GM18951 (cell line): ENCODE measurements around the gene CADM4.
A peak's percentile ranks its signal among the peaks of the same experiment; 100 is the strongest.

Experiments
- POLR2A ChIP-seq: IDR thresholded peaks from 4 replicates; pipeline ENCODE4 v1.6.1; 2011; ENCODE audit warnings: mild to moderate bottlenecking; ENCODE audit not compliant: insufficient read length, insufficient read depth; ENCODE audit errors: extremely low read depth
- in situ Hi-C: fragments of 300-500 bp; cut with MboI; formaldehyde crosslinking; loops from one replicate; pipeline ENCODE4 v1.12.0; 2022; ENCODE audit warnings: low sequenced_read_pairs, mixed read lengths, inconsistent platforms; ENCODE audit not compliant: unreplicated experiment

CADM4 gene

DNA sequence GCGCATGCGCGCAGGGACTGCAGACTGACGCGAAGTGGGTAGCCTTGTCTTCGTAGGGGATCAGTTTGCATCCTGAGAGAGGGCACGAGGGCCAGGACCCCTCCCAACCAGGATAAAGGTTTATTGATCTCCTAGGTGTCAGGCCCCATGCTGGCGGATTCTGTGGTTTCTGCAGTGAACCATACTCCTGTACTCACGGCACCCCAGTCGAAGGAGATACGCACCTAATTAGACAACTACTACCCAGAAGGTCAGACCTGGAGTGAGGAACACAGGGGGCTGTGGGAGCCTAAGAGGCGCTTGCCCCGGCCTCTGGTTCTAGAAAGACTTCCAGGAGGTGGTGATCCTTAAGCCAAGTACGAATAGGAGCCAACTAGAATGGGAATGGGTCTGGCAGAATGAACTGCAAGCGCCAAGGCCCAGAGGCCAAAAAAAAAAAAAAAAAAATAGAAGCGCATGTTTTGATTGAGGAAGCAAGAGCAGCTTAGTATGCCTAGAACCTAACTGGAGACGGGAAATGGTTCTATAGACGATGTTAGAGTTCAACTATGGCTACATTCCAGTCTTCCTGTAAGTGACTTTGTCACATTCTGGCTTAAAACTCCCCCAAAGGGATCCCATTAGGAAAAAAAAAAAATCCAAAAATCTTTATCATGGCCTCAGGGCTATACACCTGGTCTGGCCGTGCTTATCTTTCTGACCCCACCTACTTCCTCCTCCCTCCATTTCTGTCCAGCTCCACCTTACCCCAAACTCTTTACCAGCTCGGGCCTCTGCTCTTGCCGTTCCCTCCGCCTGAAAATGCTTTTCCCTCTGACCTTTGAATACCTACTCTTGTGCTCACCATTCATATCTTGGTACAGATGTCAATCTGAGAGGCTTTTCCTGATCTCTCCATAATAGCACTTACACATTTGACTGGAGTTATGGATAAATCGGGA, 19.3 kb downstream of the CADM4 start:
- TF ChIP-seq POLR2A: no peak
- in situ Hi-C loops: no loop called here

DNA sequence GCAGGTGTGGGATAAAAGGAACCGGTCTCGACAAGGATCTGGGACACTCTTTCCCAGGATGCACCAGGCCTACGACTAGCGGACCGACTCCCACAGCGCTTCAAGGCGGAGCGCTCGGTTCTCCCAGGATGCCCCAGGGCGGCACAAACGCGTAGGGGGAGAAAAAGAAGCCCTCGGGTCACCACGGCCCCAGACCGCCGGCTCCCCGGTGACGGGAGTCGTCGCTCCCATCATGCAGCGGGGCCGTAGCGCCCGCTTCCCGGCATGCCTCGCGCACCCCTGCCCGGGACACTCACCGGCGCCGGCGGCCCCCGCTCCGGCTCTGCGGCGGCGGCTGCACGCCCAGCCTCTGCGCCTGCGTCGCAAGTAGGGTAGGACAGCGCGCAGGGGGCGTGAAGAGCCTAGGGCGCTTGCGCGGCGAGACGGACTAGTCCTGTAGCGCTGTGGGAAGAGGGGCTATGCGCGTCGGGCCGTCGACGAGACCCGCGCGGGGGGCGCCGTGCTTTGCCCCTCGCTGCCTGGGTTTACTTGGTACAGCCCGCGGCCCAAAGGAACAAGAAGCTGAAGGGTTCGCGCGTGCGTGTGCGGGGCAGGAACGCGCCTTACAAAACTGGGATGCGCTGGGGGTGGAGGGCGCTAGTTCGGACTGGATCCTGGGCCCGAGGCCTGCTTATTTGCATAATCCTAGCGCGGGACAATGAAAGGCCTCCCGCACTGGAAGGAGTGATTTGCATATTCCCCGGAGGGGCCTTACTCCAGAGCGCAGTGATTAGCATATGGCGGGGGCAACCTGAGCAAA, 20.2 kb downstream of the CADM4 start, which contains the start of gene ZNF428:
TSS of gene ZNF428 (minus strand) at position 368 of the 799 bp plus-strand sequence. CDS start 5,325 bp downstream, outside the sequence.
- peak; percentile 91 for TF ChIP-seq POLR2A
- in situ Hi-C loops: no loop called here

DNA sequence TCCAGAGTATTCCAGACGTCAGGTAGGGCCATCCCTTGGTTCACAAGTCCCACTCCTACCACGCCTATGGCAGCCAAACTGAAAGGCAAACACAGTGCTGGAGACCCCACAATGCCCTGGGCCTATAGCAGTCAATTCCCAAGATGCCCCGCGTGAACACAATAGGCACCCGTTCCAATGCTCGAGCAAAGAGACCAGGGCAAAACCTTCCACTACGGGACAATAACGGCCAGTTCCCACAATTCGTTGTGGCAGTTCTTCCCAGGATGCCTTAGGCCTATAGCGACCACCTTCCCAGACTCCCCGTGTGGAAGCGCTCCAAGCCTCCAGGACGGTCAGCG, 20.8 kb downstream of the CADM4 start:
- no peak for TF ChIP-seq POLR2A
- in situ Hi-C loops: no loop called here

DNA sequence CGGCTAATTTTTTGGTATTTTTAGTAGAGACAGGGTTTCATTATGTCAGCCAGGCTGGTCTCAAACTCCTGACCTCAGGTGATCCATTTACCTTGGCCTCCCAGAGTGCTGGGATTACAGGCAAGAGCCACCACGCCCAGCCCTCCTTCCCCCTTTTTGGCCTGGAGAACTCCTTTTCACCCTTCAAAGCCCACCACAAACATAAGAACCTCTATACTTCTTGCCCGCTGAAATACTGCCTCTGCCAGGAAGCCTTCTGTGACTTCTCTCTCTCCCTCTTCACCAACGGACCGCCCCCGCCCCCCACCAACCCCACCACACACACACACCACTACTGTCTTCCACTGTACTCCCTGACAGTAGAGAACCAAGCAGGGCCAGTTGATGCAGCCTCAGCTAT, 22.7 kb downstream of the CADM4 start:
- no peak for TF ChIP-seq POLR2A
- in situ Hi-C loops: no loop called here

DNA sequence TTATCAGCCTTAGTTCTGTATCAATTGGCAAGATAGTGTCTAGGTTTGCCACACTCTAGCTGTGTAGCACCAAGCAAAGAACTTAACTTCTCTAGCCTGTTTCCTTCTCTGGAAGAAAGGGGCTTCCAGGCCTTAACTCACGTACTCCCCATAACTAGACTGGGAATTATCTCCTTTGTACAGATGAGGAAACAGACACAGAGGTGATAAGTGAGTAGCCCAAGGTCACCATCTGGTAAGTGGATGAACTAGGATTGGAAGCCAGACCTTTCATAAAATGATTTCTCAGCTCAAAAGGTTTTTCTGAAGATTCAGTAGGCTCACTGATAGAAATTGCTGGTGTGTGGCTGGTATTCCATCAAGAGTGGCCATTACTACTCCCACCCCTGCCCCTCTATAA, 23.3 kb downstream of the CADM4 start:
- TF ChIP-seq POLR2A: no peak
- in situ Hi-C loops: no loop called here

DNA sequence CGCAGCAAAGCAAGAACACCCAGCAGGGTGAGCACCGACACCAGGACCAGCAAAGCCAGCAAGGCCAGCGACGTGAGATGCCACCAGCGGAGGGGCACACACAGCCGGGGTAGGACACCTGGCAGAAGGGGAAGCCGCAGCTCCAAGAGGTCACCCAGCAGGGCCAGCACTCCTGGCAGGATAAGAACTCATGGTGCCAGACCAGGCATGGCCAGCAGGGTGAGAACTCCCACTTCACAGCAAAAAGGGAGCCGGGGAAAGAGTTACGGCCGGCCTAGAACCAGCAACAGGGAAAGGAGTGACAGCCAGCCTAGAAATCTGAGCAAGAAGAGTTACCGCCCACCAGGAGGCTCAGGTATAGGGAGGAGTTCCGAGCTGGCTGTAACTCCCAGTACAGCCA, 27.3 kb downstream of the CADM4 start:
- in situ Hi-C loops: no loop called here
- no peak for TF ChIP-seq POLR2A

DNA sequence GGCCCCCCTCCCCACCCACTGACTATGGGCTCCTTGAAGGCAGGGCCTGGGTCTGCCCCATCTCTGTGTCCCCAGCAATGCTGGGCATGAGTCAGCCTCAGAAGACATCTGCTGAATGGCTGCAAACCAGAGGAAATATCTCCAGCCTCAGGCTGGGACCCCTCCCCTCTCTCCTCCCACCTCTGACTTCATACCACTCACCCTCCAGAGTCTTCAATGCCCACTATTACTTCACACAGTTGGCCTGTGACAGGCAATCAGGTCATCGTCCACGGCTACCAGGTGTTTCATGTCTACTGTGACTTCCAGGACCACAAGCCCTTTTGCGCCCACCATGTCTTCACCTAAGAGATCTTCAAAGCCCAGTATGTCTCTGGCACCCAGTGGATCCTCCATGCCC, 27.9 kb downstream of the CADM4 start, which contains the start of gene SRRM5:
TSS of gene SRRM5 (plus strand) at position 301 of the 400 bp plus-strand sequence. CDS start at position 335, 34 bp downstream.
- in situ Hi-C loops: no loop called here
- TF ChIP-seq POLR2A: no peak

DNA sequence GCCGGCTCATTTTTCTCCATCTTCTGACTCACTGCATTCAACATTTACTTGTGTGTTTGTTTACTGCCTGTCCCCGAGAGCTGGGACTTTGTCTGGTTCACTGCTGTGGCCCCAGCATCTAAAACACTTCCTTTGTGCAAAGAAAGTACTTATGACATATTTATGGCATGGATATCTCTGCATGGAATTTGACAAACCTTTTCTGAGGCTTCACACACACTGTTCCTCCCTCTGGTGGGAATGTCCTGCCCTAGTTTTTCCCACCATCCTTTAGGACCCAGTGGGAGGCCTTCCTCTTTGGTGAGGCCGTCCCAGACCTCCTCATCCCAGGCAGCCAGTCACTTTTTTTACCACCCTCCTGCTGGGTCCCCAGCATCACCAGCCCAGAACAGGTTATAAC, 29.2 kb downstream of the CADM4 start:
- no peak for TF ChIP-seq POLR2A
- in situ Hi-C loops: no loop called here

DNA sequence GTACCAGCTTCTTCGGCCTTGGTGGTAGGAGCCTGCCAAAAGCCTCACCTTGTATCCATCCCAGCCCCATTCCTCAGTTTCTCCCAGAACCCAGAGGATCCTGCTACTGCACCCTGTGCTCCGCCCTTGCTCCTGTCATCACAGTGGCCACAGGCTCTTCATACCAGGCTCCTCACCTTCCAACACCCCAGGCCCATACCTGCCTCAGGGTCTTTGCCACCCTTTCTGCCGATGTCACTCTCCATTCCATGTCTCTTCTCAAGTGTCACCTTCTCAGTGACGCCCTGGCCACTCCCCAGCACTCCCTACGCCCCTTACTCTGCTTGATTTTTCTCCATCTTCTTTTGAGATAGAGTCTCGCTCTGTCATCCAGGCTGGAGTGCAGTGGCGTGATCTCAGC, 29.8 kb downstream of the CADM4 start:
- no peak for TF ChIP-seq POLR2A
- in situ Hi-C loops: no loop called here

DNA sequence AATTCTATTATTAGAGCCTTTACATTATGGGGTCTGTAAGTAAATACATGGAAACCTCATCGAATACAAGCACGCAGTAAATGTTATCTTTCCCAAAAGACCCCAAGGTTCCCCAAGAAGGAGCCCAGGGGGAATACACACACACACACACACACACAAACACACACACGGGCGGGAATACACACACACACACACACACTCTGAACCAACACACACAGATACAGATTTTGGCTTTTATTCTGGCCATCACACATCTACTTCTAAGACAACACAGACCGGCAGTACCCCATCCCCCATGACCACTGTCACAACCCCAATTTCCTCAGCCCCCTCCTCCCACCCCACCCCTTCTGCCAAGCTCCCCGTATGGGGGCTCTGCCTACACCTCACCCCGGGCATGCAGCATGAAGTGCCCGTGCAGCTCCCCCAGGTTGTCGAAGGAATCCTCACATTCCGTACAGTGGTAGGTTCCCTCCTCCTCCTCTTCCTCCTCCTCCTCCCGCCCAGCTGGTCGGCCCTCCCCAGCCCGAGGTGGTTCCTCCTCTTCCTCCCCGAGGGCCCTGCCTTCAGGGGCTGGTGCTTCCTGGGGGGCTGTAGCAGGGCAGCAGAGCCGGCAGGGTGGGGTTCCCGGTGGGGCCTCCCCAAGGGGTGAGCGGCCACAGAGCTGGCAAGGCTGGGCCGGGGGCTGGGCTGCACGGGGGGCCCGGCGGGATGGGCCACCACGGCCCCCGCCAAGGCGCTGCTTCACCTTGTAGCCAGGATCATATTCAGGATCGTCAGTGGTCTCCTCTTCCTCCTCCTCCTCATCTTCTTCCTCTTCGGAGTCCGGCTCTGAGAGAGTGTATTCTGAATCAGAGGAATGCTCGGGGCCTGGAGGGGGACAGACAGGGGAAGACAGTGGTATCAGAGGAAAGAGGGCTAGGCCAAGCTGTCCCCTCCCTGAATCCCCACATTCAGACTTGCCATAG, 32.1 kb downstream of the CADM4 start:
- in situ Hi-C loops: no loop called here
- TF ChIP-seq POLR2A: no peak

DNA sequence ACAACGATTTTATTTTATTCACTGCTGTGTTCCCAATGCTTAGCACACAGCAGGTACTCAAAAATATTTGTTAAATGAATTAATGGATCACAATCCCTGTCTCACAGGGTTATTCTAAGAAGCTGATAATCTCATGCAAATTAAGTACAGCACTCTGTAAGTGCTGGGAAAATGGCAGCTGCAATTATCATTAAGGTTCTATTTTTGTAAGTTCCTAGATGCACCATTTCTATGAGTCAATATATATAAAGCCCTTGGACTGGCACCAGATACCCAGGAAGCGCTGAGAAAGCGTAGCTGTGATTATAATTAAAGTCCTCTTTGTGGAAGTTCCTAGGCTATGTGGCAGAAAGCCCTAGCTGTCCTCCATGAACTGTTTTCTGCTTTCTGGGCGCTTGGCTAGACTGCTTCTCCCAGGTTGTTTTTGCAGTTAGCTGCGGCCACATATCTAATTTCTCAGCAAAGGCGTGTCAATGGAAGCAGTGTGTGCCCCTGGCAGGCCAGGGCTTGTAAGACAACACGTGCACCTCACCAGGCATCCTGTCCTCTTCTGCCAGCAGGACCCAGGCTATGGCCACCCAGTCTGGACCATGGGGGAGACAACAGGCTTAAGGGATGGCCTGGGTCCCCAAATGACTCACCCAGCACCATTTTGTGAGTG, 33.0 kb downstream of the CADM4 start:
- no peak for TF ChIP-seq POLR2A
- in situ Hi-C loops: no loop called here
